IMR-90 (cell line): ENCODE measurements around the gene FBXO41. TPM values are rescaled to one million over a fixed set of nuclear protein-coding genes. Genes with fewer than 3 reads are reported as not detected.

Source experiments
- ATAC-seq: fragments of 200-7000 bp; cut with Tn5 transposase; 2 replicates; pipeline ENCODE4 v1.9.1; 2020; ENCODE audit warnings: low read depth, mild to moderate bottlenecking, moderate library complexity
- BruUV-seq: library from RNA; stranded (reverse); fragments of 400-500 nt; replicated peaks from 2 replicates; lab custom pipeline; 2021; lab: Mats Ljungman, UMichigan
- CTCF ChIA-PET: fragments of 300-600 bp; formaldehyde crosslinking; extraction: SDS; loops from one replicate; lab custom pipeline; 2021; ENCODE audit warnings: antibody characterized with exemption; lab: Yijun Ruan, JAX
- POLR2A ChIA-PET: fragments of 300-600 bp; sonication (Branson Sonifier 250); formaldehyde crosslinking; loops from one replicate; lab custom pipeline; 2022; ENCODE audit warnings: antibody characterized with exemption; ENCODE audit not compliant: unreplicated experiment; lab: Charles Lee
- DNase-seq: peaks from one replicate; pipeline ENCODE4 v3.0.0; 2013
- H2AFZ ChIP-seq: replicated peaks from 2 replicates; pipeline ENCODE3; 2013; ENCODE audit warnings: low read length, mild to moderate bottlenecking; ENCODE audit not compliant: poor library complexity
- H2AK5ac ChIP-seq: 2 replicates; pipeline ENCODE4 v1.6.1; 2013; ENCODE audit warnings: low read depth, low read length, inconsistent platforms
- H2AK9ac ChIP-seq: replicated peaks from 2 replicates; pipeline ENCODE3; 2013; ENCODE audit warnings: mild to moderate bottlenecking, low read depth, low read length, moderate library complexity; ENCODE audit not compliant: poor library complexity
- H2BK120ac ChIP-seq: 2 replicates; pipeline ENCODE4 v1.6.1; 2013; ENCODE audit warnings: low read depth, low read length, inconsistent platforms
- H2BK15ac ChIP-seq: 3 replicates; pipeline ENCODE4 v1.6.1; 2013; ENCODE audit warnings: low read depth, low read length, inconsistent platforms
- H2BK20ac ChIP-seq: 2 replicates; pipeline ENCODE4 v1.6.1; 2013; ENCODE audit warnings: low read depth, mild to moderate bottlenecking, inconsistent platforms, low read length, moderate library complexity
- H2BK5ac ChIP-seq: 2 replicates; pipeline ENCODE4 v1.6.1; 2013; ENCODE audit warnings: mild to moderate bottlenecking, low read depth, low read length, inconsistent platforms; ENCODE audit not compliant: poor library complexity, severe bottlenecking
- H3K14ac ChIP-seq: replicated peaks from 2 replicates; pipeline ENCODE4 v1.6.1; 2013; ENCODE audit warnings: low read depth, low read length, inconsistent platforms
- H3K18ac ChIP-seq: 2 replicates; pipeline ENCODE4 v1.6.1; 2013; ENCODE audit warnings: low read depth, low read length, control low read depth
- H3K23ac ChIP-seq: 2 replicates; pipeline ENCODE4 v1.6.1; 2013; ENCODE audit warnings: low read depth, low read length, inconsistent platforms
- H3K27ac ChIP-seq: 2 replicates; pipeline ENCODE4 v1.5.1; 2013; ENCODE audit warnings: mild to moderate bottlenecking, control low read depth, low read length; ENCODE audit not compliant: insufficient read depth
- H3K27me3 ChIP-seq: 2 replicates; pipeline ENCODE4 v1.6.1; 2013; ENCODE audit warnings: low read length; ENCODE audit not compliant: control insufficient read depth, insufficient read depth
- H3K36me3 ChIP-seq: 2 replicates; pipeline ENCODE4 v1.6.1; 2013; ENCODE audit warnings: low read length, mixed read lengths; ENCODE audit not compliant: control insufficient read depth, insufficient read depth
- H3K4ac ChIP-seq: 2 replicates; pipeline ENCODE4 v1.6.1; 2013; ENCODE audit warnings: low read depth, low read length, inconsistent platforms
- H3K4me1 ChIP-seq: 2 replicates; pipeline ENCODE4 v1.6.1; 2013; ENCODE audit warnings: low read length, mixed read lengths; ENCODE audit not compliant: control insufficient read depth, insufficient read depth
- H3K4me2 ChIP-seq: 2 replicates; pipeline ENCODE4 v1.6.1; 2013; ENCODE audit warnings: low read depth, mild to moderate bottlenecking, control low read depth, low read length, moderate library complexity
- H3K4me3 ChIP-seq: 2 replicates; pipeline ENCODE4 v1.5.1; 2013; ENCODE audit warnings: low read depth, mild to moderate bottlenecking, control low read depth, low read length, moderate library complexity; ENCODE audit not compliant: insufficient read depth
- H3K56ac ChIP-seq: 2 replicates; pipeline ENCODE4 v1.6.1; 2013; ENCODE audit warnings: low read length, inconsistent platforms; ENCODE audit not compliant: insufficient read depth; ENCODE audit errors: extremely low read depth
- H3K79me1 ChIP-seq, 2 experiments: 2 replicates each; pipeline ENCODE4 v1.6.1; 2013; ENCODE audit warnings: low read length in 2 of 2, inconsistent platforms in 1 of 2, low read depth in 1 of 2
- H3K9ac ChIP-seq: 2 replicates; pipeline ENCODE4 v1.6.1; 2013; ENCODE audit warnings: low read depth, low read length, control low read depth
- H3K9me1 ChIP-seq: 2 replicates; pipeline ENCODE4 v1.6.1; 2013; ENCODE audit warnings: low read length, inconsistent platforms; ENCODE audit not compliant: insufficient read depth
- H3K9me3 ChIP-seq: 2 replicates; pipeline ENCODE4 v1.6.1; 2013; ENCODE audit warnings: low read length; ENCODE audit not compliant: control insufficient read depth, insufficient read depth
- H4K20me1 ChIP-seq: 2 replicates; pipeline ENCODE4 v1.6.1; 2013; ENCODE audit warnings: low read length, inconsistent platforms; ENCODE audit not compliant: insufficient read depth
- H4K5ac ChIP-seq: 2 replicates; pipeline ENCODE4 v1.6.1; 2013; ENCODE audit warnings: mild to moderate bottlenecking, low read depth, low read length, control low read depth
- H4K8ac ChIP-seq, 2 experiments: 2 replicates each; pipeline ENCODE4 v1.6.1; 2013; ENCODE audit warnings: low read depth in 2 of 2, low read length in 2 of 2, control low read depth in 1 of 2, inconsistent platforms in 1 of 2
- H4K91ac ChIP-seq: 2 replicates; pipeline ENCODE4 v1.6.1; 2013; ENCODE audit warnings: low read depth, low read length, inconsistent platforms; ENCODE audit not compliant: insufficient read depth
- BHLHE40 ChIP-seq: fragments of 150-350 bp; IDR thresholded peaks from 2 replicates; pipeline ENCODE4 v1.6.1; 2016; ENCODE audit warnings: mild to moderate bottlenecking, low read depth, low read length
- CEBPB ChIP-seq: IDR thresholded peaks from 2 replicates; pipeline ENCODE4 v1.6.1; 2012; ENCODE audit warnings: low read depth, low read length, improper control_type of control experiment
- CHD1 ChIP-seq: IDR thresholded peaks from 2 replicates; pipeline ENCODE4 v1.6.1; 2012; ENCODE audit warnings: low read depth, low read length, improper control_type of control experiment
- FOS ChIP-seq: fragments of 150-350 bp; IDR thresholded peaks from 2 replicates; pipeline ENCODE4 v1.6.1; 2016; ENCODE audit warnings: low read depth, low read length
- MAFK ChIP-seq: IDR thresholded peaks from 2 replicates; pipeline ENCODE4 v1.6.1; 2012; ENCODE audit warnings: low read depth, low read length, improper control_type of control experiment
- MAZ ChIP-seq: IDR thresholded peaks from 2 replicates; pipeline ENCODE4 v1.6.1; 2012; ENCODE audit warnings: low read depth, mild to moderate bottlenecking, low read length, improper control_type of control experiment, moderate library complexity, borderline replicate concordance
- MXI1 ChIP-seq: IDR thresholded peaks from 2 replicates; pipeline ENCODE4 v1.6.1; 2012; ENCODE audit warnings: low read depth, mild to moderate bottlenecking, low read length, moderate library complexity, borderline replicate concordance
- NFE2L2 ChIP-seq: fragments of 150-350 bp; IDR thresholded peaks from 2 replicates; pipeline ENCODE4 v1.6.1; 2016; ENCODE audit warnings: low read depth, mild to moderate bottlenecking, low read length
- POLR2A ChIP-seq: IDR thresholded peaks from 2 replicates; pipeline ENCODE4 v1.6.1; 2012; ENCODE audit warnings: mild to moderate bottlenecking, low read depth, low read length
- RAD21 ChIP-seq: IDR thresholded peaks from 2 replicates; pipeline ENCODE4 v1.6.1; 2012; ENCODE audit warnings: low read length, improper control_type of control experiment
- RCOR1 ChIP-seq: IDR thresholded peaks from 2 replicates; pipeline ENCODE4 v1.6.1; 2012; ENCODE audit warnings: mild to moderate bottlenecking, low read length, improper control_type of control experiment; ENCODE audit not compliant: insufficient replicate concordance
- RFX5 ChIP-seq: IDR thresholded peaks from 2 replicates; pipeline ENCODE4 v1.8.0; 2012; ENCODE audit warnings: low read depth, mild to moderate bottlenecking, low read length, moderate library complexity
- SMC3 ChIP-seq: fragments of 150-350 bp; IDR thresholded peaks from 2 replicates; pipeline ENCODE4 v1.6.1; 2016; ENCODE audit warnings: low read depth, mild to moderate bottlenecking, antibody characterized with exemption, low read length, moderate library complexity
- WGBS, 2 experiments: methylation state at CpG; one replicate each; pipeline versions ENCODE4 v1.1.5 to v1.1.7; 2013; ENCODE audit warnings: missing lambda C conversion rate in 2 of 2; ENCODE audit not compliant: insufficient read length in 1 of 2; ENCODE audit errors: extremely low coverage in 2 of 2; 5-methylcytosine and 5-hydroxymethylcytosine counted together
- dilution Hi-C: fragments of 300-500 bp; cut with HindIII; formaldehyde crosslinking; loops from one replicate; pipeline ENCODE4 v1.14.3; 2018; ENCODE audit warnings: low sequenced_read_pairs; ENCODE audit not compliant: unreplicated experiment
- in situ Hi-C: fragments of 300-500 bp; cut with MboI; formaldehyde crosslinking; loops from 3 replicates; pipeline ENCODE4 v1.14.3; 2019; ENCODE audit warnings: low sequenced_read_pairs, inconsistent platforms, mixed read lengths
- intact Hi-C: fragments of 100-400 bp; cut with micrococcal nuclease; formaldehyde crosslinking; loops from 2 replicates; pipeline ENCODE4 v1.10.0; 2022
- polyA plus RNA-seq, 3 experiments: library from polyadenylated mRNA; depleted of rRNA; stranded (reverse); fragments of >200 nt; gene quantifications; 2 replicates each; pipeline ENCODE4 v1.2.3, GENCODE V29; 2012; ENCODE audit warnings: low replicate concordance in 1 of 3
- total RNA-seq: library from RNA; depleted of rRNA; stranded (reverse); fragments of >200 nt; gene quantifications from 2 replicates; pipeline ENCODE4 v1.2.3, GENCODE V29; 2012
- TF ChIP-seq, protein P1 (sequence below): conservative IDR thresholded peaks from 2 replicates; pipeline ENCODE4 v1.5.1; 2012; ENCODE audit warnings: mild to moderate bottlenecking, low read depth, low read length, improper control_type of control experiment
- TF ChIP-seq, protein P2 (sequence below): fragments of 150-350 bp; IDR thresholded peaks from 2 replicates; pipeline ENCODE4 v1.6.1; 2016; ENCODE audit warnings: low read depth, mild to moderate bottlenecking, low read length, moderate library complexity, borderline replicate concordance
- TF ChIP-seq, protein P3 (sequence below): fragments of 150-350 bp; IDR thresholded peaks from 2 replicates; pipeline ENCODE4 v1.6.1; 2017; ENCODE audit warnings: mild to moderate bottlenecking, antibody characterized with exemption, low read length, low read depth

Gene FBXO41
- total and polyA plus RNA-seq, 2 of the 4 experiments (the other 2 are of a cell fraction) = 0.54 to 3.7 TPM

DNA sequence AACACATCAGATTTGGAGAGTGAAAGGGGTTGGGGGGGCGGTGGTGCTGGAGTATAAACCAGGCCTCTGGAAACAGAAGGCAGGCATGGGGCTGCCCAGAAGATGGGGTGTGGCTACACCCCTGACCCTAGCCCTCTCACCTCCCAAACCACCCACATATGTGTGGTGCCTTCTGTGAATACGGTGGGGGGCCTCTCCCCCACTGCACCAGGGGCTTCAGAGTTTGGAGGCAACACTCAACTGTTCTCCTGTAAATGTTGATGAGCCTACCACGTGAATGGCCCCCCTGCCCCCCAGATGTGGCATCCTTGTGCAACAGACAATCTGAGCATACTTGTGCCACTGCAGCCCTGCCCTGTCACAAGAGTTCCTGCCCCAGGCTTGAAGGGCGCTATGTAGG, 19.5 kb downstream of the FBXO41 start:
- 67% methylated on average over 1 of the region's 4 CpGs; no CpG with 5 or more reads in 1 of the 2 experiments for WGBS, 2 experiments
- Histone ChIP-seq H2AK9ac (no peak overlapping the region), H2AK5ac (no peak overlapping the region), H3K4me2 (no peak overlapping the region), H3K14ac (no peak overlapping the region), H3K9me1 (peaks cover 6% of the 10 kb centered on the region; the same call in 1 of the 2 replicates), H4K20me1 (peaks cover 10% of the 10 kb centered on the region; the same call in 1 of the 2 replicates), H3K23ac (no peak overlapping the region), H3K56ac (no peak overlapping the region), H3K9ac (no peak overlapping the region), H3K27ac (no peak overlapping the region), H2AFZ (no peak overlapping the region), H3K36me3 (peaks cover 3% of the 10 kb centered on the region), H2BK5ac (no peak overlapping the region), H2BK20ac (no peak overlapping the region), H4K5ac (no peak overlapping the region), H4K91ac (no peak overlapping the region), H3K79me1 (no peaks in the 10 kb centered on the region), H3K27me3 (peaks cover 15% of the 10 kb centered on the region; the same call in 1 of the 2 replicates), H3K4ac (no peak overlapping the region), H3K18ac (no peak overlapping the region), H4K8ac (no peak overlapping the region), H2BK15ac (no peak overlapping the region), H3K4me3 (no peak overlapping the region), H3K9me3 (no peaks in the 10 kb centered on the region), H2BK120ac (no peak overlapping the region), H3K4me1 (no peaks in the 10 kb centered on the region)
- intact Hi-C loops (loop anchor here (5.0 kb wide), 1 partner anchor 102 kb away; no protein-coding TSS in a partner anchor), dilution Hi-C loops (no loop called here), in situ Hi-C loops (no loop called here)
- no peak for ATAC-seq
- TF ChIP-seq RFX5 (no peak), MXI1 (no peak), CHD1 (no peak), RCOR1 (no peak), FOS (no peak), NFE2L2 (no peak), CEBPB (no peak), SMC3 (no peak), MAZ (no peak), MAFK (no peak), RAD21 (no peak), POLR2A (no peak), BHLHE40 (no peak)
- TF ChIP-seq, protein P1, sequence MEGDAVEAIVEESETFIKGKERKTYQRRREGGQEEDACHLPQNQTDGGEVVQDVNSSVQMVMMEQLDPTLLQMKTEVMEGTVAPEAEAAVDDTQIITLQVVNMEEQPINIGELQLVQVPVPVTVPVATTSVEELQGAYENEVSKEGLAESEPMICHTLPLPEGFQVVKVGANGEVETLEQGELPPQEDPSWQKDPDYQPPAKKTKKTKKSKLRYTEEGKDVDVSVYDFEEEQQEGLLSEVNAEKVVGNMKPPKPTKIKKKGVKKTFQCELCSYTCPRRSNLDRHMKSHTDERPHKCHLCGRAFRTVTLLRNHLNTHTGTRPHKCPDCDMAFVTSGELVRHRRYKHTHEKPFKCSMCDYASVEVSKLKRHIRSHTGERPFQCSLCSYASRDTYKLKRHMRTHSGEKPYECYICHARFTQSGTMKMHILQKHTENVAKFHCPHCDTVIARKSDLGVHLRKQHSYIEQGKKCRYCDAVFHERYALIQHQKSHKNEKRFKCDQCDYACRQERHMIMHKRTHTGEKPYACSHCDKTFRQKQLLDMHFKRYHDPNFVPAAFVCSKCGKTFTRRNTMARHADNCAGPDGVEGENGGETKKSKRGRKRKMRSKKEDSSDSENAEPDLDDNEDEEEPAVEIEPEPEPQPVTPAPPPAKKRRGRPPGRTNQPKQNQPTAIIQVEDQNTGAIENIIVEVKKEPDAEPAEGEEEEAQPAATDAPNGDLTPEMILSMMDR = no peak
- TF ChIP-seq, protein P2, sequence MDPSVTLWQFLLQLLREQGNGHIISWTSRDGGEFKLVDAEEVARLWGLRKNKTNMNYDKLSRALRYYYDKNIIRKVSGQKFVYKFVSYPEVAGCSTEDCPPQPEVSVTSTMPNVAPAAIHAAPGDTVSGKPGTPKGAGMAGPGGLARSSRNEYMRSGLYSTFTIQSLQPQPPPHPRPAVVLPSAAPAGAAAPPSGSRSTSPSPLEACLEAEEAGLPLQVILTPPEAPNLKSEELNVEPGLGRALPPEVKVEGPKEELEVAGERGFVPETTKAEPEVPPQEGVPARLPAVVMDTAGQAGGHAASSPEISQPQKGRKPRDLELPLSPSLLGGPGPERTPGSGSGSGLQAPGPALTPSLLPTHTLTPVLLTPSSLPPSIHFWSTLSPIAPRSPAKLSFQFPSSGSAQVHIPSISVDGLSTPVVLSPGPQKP = no peak
- TF ChIP-seq, protein P3, sequence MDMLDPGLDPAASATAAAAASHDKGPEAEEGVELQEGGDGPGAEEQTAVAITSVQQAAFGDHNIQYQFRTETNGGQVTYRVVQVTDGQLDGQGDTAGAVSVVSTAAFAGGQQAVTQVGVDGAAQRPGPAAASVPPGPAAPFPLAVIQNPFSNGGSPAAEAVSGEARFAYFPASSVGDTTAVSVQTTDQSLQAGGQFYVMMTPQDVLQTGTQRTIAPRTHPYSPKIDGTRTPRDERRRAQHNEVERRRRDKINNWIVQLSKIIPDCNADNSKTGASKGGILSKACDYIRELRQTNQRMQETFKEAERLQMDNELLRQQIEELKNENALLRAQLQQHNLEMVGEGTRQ = no peak
- CTCF ChIA-PET = no interaction called here
- POLR2A ChIA-PET = no interaction called here
- BruUV-seq = no TSS peak
- DNase-seq = no peak
